ENCODE data around the gene AADAT. TPM values are rescaled to one million over a fixed set of nuclear protein-coding genes. Genes with fewer than 3 reads are reported as not detected.

Gene AADAT
- total RNA-seq, 4 donors from 2014 or later = 0.33 to 1.4 (median 0.82) TPM

GRCh38 chr4:170083541-170083940 lies 6.2 kb downstream of the AADAT start:
- ATAC-seq = no peak
- no peak for TF ChIP-seq CTCF (IDR thresholded peaks at IDR 0.05 in 4 of 5, conservative IDR thresholded peaks at IDR 0.05 in 1 of 5)
- TF ChIP-seq POLR2A (IDR thresholded peaks at IDR 0.05) = no peak
- Histone ChIP-seq H3K27me3 (no peaks in the 10 kb centered on the region), H3K27ac (no peak overlapping the region), H3K36me3 (peaks cover 0 to 26% of the 10 kb centered on the region in 2 donors), H3K9me3 (no peaks in the 10 kb centered on the region), H3K4me1 (no peaks in the 10 kb centered on the region), H3K4me3 (no peak overlapping the region)
- intact Hi-C loops (cut with DNase I; ENCODE audit: low total_unique reads) (no loop called here), in situ Hi-C loops (cut with MboI; ENCODE audit: low sequenced_read_pairs in 4 of 4) (no loop called here)
- no peak for DNase-seq

GRCh38 chr4:170080496-170080895 lies 9.3 kb downstream of the AADAT start:
- Histone ChIP-seq H3K9me3 (no peaks in the 10 kb centered on the region), H3K27me3 (no peaks in the 10 kb centered on the region), H3K4me3 (no peak overlapping the region), H3K4me1 (no peaks in the 10 kb centered on the region), H3K27ac (no peak overlapping the region), H3K36me3 (peaks cover 0 to 10% of the 10 kb centered on the region in 2 donors)
- DNase-seq (no peak), ATAC-seq (no peak)
- intact Hi-C loops (cut with DNase I; ENCODE audit: low total_unique reads) (no loop called here), in situ Hi-C loops (cut with MboI; ENCODE audit: low sequenced_read_pairs in 4 of 4) (no loop called here)
- TF ChIP-seq POLR2A (IDR thresholded peaks at IDR 0.05) (no peak), CTCF (IDR thresholded peaks at IDR 0.05 in 4 of 5, conservative IDR thresholded peaks at IDR 0.05 in 1 of 5) (no peak)

- ATAC-seq (no peak), DNase-seq (no peak)
- no peak overlapping the region for H3K27ac ChIP-seq
- H3K4me1 ChIP-seq = no peaks in the 10 kb centered on the region
- H3K36me3 ChIP-seq = peaks cover 0 to 10% of the 10 kb centered on the region in 2 donors
- no peaks in the 10 kb centered on the region for H3K9me3 ChIP-seq
- no peaks in the 10 kb centered on the region for H3K27me3 ChIP-seq
- TF ChIP-seq CTCF (IDR thresholded peaks at IDR 0.05 in 4 of 5, conservative IDR thresholded peaks at IDR 0.05 in 1 of 5) (no peak), POLR2A (IDR thresholded peaks at IDR 0.05) (no peak)
- H3K4me3 ChIP-seq = no peak overlapping the region
- in situ Hi-C loops (cut with MboI; ENCODE audit: low sequenced_read_pairs in 4 of 4) = no loop called here
- intact Hi-C loops (cut with DNase I; ENCODE audit: low total_unique reads) = no loop called here
Observed at GRCh38 chr4:170079981-170080380, 9.8 kb downstream of the AADAT start.

GRCh38 chr4:170071196-170071595 lies 18.6 kb downstream of the AADAT start:
- Histone ChIP-seq H3K36me3 (no peaks in the 10 kb centered on the region), H3K4me3 (no peak overlapping the region), H3K4me1 (no peaks in the 10 kb centered on the region), H3K9me3 (no peaks in the 10 kb centered on the region), H3K27ac (no peak overlapping the region), H3K27me3 (no peaks in the 10 kb centered on the region)
- no peak for DNase-seq
- TF ChIP-seq POLR2A (IDR thresholded peaks at IDR 0.05) = no peak
- no peak for TF ChIP-seq CTCF (IDR thresholded peaks at IDR 0.05 in 4 of 5, conservative IDR thresholded peaks at IDR 0.05 in 1 of 5)
- intact Hi-C loops (cut with DNase I; ENCODE audit: low total_unique reads) = no loop called here
- ATAC-seq = no peak
- in situ Hi-C loops (cut with MboI; ENCODE audit: low sequenced_read_pairs in 4 of 4) = no loop called here

DNA sequence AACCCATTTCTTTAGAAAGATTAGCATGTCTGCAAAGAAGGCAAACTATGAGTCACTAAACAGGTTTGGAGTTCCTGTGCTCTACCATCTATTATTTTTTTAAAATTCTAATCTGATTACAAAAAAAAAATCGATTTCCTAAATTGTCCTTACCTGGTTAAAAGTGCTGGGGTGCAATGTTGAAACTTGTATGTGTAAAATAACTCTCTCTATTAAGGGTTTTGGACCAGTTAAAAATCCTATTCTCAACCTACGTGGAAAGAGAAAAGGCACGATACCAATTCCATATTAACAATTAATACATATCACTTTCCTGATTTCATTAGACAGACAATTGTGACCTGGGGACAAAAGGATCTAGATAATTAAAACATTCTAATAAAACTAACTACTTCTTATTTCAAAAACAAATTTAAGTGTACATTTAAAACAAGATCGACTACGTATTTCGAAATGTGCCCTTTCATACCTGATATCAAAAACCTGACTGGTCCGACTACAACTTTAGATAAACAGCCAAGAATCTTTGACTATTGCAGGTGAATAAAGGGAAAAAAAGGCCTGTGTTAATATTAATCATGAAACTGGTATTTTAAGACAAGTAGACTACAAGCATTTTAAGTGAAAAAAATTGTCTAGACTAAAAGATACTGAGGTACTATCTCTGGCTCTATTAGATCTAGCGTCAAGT lies 21.2 kb downstream of the AADAT start:
- Histone ChIP-seq H3K27me3 (no peaks in the 10 kb centered on the region), H3K36me3 (no peaks in the 10 kb centered on the region), H3K9me3 (no peaks in the 10 kb centered on the region), H3K4me1 (no peaks in the 10 kb centered on the region), H3K4me3 (no peak overlapping the region), H3K27ac (no peak overlapping the region)
- in situ Hi-C loops (cut with MboI; ENCODE audit: low sequenced_read_pairs in 4 of 4) (no loop called here), intact Hi-C loops (cut with DNase I; ENCODE audit: low total_unique reads) (no loop called here)
- TF ChIP-seq POLR2A (IDR thresholded peaks at IDR 0.05) (no peak), CTCF (IDR thresholded peaks at IDR 0.05 in 4 of 5, conservative IDR thresholded peaks at IDR 0.05 in 1 of 5) (no peak)
- ATAC-seq (no peak), DNase-seq (no peak)

Data from gastrocnemius medialis (tissue), 4 donors.